IPS DF 6.9 (cell line): ENCODE data around the gene SLC25A26.

Source experiments
- DNase-seq: peaks from one replicate; pipeline ENCODE4 v3.0.0-alpha.2; 2013; ENCODE audit warnings: low read depth, low spot score
- H3K27ac ChIP-seq: one replicate; pipeline ENCODE4 v1.5.1; 2013; ENCODE audit warnings: low read length, control low read depth
- H3K27me3 ChIP-seq: 2 replicates; pipeline ENCODE4 v1.6.1; 2013; ENCODE audit warnings: mild to moderate bottlenecking, low read length; ENCODE audit not compliant: control insufficient read depth, insufficient read depth
- H3K36me3 ChIP-seq: 2 replicates; pipeline ENCODE4 v1.6.1; 2013; ENCODE audit warnings: low read length; ENCODE audit not compliant: control insufficient read depth, insufficient read depth
- H3K4me1 ChIP-seq: 2 replicates; pipeline ENCODE4 v1.6.1; 2013; ENCODE audit warnings: low read length; ENCODE audit not compliant: control insufficient read depth, insufficient read depth
- H3K4me3 ChIP-seq: 2 replicates; pipeline ENCODE4 v1.5.1; 2013; ENCODE audit warnings: mild to moderate bottlenecking, low read length
- H3K9me3 ChIP-seq: 2 replicates; pipeline ENCODE4 v1.6.1; 2013; ENCODE audit warnings: low read length, inconsistent platforms; ENCODE audit not compliant: control insufficient read depth, insufficient read depth
- WGBS: extraction: QIAGEN DNeasy Blood & Tissue Kit; methylation state at CpG from one replicate; pipeline ENCODE4 v1.1.7; 2013; ENCODE audit warnings: mixed read lengths, missing lambda C conversion rate; ENCODE audit not compliant: insufficient read length, insufficient coverage; 5-methylcytosine and 5-hydroxymethylcytosine counted together

SLC25A26 gene

DNA sequence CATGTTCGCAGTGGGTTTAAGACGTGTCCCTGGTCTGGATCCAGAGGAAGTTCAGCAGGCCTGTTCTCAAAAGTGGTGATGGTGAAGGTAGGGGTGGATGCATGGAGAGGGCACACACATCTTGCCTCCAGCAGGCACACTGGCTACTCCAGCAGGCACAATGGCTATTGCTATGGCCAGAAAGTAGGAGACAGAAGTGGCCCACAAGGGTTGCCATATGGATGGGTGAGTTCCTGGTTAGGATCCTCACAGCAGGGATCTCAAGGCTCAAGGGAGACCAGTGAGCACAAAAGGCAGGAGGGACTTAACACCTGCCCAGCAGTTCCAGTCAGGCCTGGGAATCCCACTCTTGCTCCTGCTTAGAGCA, 172.1 kb downstream of the SLC25A26 start:
- no peak for DNase-seq
- H3K36me3 ChIP-seq: peaks cover 43% of the 10 kb centered on the region; the same call in 1 of the 2 replicates
- H3K27ac ChIP-seq: no peak overlapping the region
- H3K4me3 ChIP-seq: no peak overlapping the region
- no peaks in the 10 kb centered on the region for H3K4me1 ChIP-seq
- WGBS: no CpG with 5 or more reads among the region's 2 CpGs
- H3K27me3 ChIP-seq: no peaks in the 10 kb centered on the region
- no peaks in the 10 kb centered on the region for H3K9me3 ChIP-seq

DNA sequence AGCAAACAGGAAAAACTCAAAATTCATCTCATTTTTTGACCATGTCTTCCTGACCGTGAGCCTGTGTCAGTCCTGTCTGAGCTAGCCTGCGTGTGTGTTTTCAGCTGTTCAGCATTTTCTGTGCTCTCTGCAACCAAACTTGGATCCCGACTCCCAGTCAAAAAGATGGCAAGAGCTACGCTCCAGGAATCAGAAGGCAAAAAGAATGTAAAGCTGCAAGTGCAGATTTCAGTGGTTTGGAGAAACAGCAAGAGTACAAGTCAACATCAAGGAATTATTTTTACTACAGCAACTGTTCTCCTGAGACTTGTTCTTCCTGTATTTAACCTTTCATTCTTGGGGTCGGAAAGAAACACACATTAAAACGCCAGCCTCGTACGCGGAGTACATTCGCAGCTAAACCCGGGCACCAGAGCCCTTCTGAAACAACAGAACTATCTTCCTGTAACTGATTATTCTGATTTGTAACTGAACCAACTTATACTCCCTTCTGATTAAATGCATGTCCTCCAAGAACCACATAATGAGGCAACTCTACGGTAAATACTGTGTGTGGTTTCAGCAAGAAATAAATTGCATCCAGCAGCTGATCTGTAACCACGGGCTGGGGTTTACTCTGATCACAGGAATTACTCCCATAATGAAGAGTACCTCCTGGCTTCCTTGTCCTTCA, 172.7 kb downstream of the SLC25A26 start:
- Histone ChIP-seq H3K27ac (no peak overlapping the region), H3K36me3 (peaks cover 48% of the 10 kb centered on the region; the same call in 1 of the 2 replicates), H3K27me3 (no peaks in the 10 kb centered on the region), H3K4me1 (no peaks in the 10 kb centered on the region), H3K4me3 (no peak overlapping the region), H3K9me3 (no peaks in the 10 kb centered on the region)
- WGBS: no CpG with 5 or more reads among the region's 13 CpGs
- no peak for DNase-seq

DNA sequence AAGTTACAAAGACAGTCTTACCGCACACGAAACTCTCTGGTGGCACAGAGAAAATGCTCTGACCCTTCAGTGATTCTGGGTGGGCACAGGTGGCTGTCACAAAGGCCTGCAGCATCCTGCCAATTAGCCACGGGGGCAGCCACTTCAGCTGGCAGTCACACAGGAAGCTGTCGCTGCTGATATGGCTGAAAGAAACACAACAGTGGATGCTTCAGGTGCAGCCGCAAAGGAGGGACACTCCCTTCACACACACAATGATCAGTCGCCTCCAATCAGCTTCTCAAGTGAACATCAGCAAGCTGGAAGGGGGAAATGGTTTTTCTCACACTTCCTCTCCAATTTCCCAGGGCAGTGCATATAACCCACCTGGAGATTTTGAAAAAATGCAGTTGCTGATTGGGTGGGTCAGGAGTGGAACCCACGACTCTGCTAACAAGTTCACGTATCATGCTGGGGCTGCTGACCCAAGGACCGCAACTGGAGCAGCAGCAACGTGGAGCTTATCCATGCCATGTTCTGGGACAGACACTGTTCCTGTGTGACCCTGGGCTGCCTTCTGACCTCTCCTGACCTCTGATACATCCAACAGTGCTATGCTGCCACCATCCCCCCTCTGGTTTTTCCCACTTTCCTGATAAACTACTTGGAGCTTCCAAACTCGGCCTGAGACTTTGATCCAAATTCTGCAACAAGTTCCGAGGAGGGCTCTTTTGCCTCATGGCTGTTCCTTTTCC, 173.4 kb downstream of the SLC25A26 start:
- DNase-seq: no peak
- Histone ChIP-seq H3K36me3 (peaks cover 53% of the 10 kb centered on the region; the same call in 1 of the 2 replicates), H3K27me3 (no peaks in the 10 kb centered on the region), H3K4me3 (no peak overlapping the region), H3K4me1 (no peaks in the 10 kb centered on the region), H3K27ac (no peak overlapping the region), H3K9me3 (no peaks in the 10 kb centered on the region)
- no CpG with 5 or more reads among the region's 12 CpGs for WGBS

DNA sequence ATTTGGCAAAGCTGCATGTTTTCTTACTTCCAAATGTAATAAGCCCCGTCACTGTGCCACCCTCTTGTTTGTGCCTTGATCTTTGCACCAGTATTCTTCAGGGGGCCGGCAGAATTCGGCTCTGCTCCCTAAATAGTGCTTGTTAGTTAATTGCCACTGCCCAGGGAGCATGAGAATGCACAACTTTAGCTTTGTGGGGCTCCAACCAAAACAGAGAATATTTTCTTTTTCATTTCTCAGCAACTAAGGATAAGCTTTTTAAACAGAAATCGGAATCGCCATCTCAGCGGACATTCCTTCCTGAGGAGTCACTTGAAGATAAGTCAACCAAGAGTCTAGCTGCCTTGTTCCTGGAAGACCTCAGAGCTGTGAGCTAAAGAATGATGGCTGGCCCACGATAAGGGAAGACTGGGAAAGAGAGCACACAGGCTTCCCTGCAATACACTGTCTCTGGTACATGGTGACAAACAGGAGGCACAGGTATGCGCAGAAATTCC, 174.0 kb downstream of the SLC25A26 start:
- Histone ChIP-seq H3K27me3 (no peaks in the 10 kb centered on the region), H3K27ac (no peak overlapping the region), H3K36me3 (peaks cover 53% of the 10 kb centered on the region; the same call in 1 of the 2 replicates), H3K4me3 (no peak overlapping the region), H3K9me3 (no peaks in the 10 kb centered on the region), H3K4me1 (no peaks in the 10 kb centered on the region)
- WGBS: no CpG with 5 or more reads among the region's 8 CpGs
- no peak for DNase-seq

DNA sequence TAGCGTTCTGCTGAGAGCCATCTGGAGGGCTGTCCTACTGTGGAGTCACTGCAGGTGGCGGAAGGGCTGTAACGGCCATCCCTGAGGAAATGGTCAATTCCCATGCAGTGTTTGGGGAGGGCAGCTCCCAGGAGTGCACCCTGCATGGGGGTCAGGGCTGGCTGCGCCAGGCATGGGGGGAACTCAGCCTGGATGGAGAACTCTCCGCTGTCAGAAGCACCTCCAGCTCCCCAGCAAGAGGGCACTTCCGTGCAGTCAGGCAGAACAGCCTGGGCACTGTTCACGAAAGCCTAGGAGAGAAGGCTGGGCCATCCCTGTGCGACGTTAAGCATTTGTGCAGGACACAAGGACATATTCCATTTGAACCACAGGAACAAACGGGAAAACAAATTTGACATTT, 174.8 kb downstream of the SLC25A26 start:
- no CpG with 5 or more reads among the region's 10 CpGs for WGBS
- Histone ChIP-seq H3K4me3 (no peak overlapping the region), H3K27me3 (no peaks in the 10 kb centered on the region), H3K27ac (no peak overlapping the region), H3K9me3 (no peaks in the 10 kb centered on the region), H3K36me3 (peaks cover 53% of the 10 kb centered on the region; the same call in 1 of the 2 replicates), H3K4me1 (no peaks in the 10 kb centered on the region)
- no peak for DNase-seq

DNA sequence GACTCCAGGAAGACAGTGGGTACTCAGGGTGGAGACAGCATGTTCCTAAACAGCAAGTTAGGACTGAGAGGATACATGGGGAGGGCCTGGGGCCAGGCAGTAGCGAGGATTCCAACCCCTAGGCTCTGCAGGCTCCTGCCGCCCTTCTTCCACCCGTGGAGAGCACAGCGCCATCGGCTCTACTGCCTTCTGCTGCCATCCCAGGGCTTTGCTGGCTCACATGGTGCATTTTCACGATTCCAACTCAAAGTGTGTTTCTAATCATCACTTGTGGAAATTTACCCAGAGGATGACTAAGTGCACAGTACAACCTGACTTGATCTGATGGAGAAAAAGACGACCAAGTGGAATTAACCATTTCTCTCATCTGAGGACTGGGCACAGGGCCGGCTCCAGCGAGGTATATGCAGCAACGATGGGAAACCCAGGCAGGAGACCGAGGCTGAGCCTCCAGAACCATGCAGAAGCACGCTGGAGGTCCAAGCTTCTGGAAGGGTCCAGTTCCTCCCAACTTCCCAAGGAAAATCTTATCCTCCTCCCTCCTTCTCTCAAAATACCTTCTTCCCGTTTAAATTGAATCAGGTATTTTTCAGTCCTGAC, 175.5 kb downstream of the SLC25A26 start:
- Histone ChIP-seq H3K4me3 (no peak overlapping the region), H3K36me3 (peaks cover 53% of the 10 kb centered on the region; the same call in 1 of the 2 replicates), H3K9me3 (no peaks in the 10 kb centered on the region), H3K27ac (no peak overlapping the region), H3K27me3 (no peaks in the 10 kb centered on the region), H3K4me1 (no peaks in the 10 kb centered on the region)
- no peak for DNase-seq
- WGBS: no CpG with 5 or more reads among the region's 13 CpGs

DNA sequence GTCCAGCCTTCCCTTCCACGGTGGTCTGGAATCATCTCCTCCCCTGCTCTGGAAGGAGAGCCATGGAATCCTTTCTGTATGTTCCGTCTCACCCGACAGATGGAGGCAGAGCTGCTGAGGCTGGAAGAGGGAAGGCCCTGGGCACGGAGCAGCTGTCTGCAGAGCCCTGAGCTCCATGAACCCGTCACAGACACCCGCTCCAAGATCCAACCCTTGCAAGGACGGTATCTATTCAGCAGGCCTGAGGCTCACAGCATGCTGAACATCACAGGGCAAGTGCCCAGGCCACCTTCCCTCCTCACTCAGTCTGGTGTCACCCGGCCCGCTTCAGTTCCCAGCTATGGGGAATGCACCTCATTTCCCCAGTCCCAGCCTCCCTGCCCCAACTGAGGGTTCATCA, 176.1 kb downstream of the SLC25A26 start:
- Histone ChIP-seq H3K4me3 (no peak overlapping the region), H3K27me3 (no peaks in the 10 kb centered on the region), H3K27ac (no peak overlapping the region), H3K4me1 (peaks cover 2% of the 10 kb centered on the region; the same call in 1 of the 2 replicates), H3K36me3 (peaks cover 53% of the 10 kb centered on the region; the same call in 1 of the 2 replicates), H3K9me3 (no peaks in the 10 kb centered on the region)
- no peak for DNase-seq
- WGBS: no CpG with 5 or more reads among the region's 9 CpGs

DNA sequence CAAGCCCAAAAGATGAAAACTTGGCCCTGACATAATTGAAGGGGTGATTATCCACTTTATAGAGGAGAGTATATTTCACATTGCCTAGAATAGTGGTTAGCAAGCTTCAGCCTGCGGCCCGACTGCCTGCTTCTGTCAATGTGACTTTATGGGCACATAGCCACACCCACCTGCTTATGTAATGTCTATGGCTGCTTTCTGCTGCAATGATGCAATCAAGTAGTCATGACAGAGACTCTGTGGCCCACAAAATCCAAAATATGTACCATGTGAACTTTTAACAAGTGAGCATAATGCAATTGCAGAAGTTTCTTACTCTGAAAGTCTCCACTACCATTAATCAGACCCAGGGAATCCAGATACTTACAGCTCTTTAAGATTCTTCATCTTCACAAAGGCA, 176.9 kb downstream of the SLC25A26 start:
- Histone ChIP-seq H3K4me3 (no peak overlapping the region), H3K4me1 (peaks cover 3% of the 10 kb centered on the region), H3K36me3 (peaks cover 49% of the 10 kb centered on the region; the same call in 1 of the 2 replicates), H3K27me3 (no peaks in the 10 kb centered on the region), H3K9me3 (no peaks in the 10 kb centered on the region), H3K27ac (no peak overlapping the region)
- no CpG with 5 or more reads among the region's 2 CpGs for WGBS
- no peak for DNase-seq

DNA sequence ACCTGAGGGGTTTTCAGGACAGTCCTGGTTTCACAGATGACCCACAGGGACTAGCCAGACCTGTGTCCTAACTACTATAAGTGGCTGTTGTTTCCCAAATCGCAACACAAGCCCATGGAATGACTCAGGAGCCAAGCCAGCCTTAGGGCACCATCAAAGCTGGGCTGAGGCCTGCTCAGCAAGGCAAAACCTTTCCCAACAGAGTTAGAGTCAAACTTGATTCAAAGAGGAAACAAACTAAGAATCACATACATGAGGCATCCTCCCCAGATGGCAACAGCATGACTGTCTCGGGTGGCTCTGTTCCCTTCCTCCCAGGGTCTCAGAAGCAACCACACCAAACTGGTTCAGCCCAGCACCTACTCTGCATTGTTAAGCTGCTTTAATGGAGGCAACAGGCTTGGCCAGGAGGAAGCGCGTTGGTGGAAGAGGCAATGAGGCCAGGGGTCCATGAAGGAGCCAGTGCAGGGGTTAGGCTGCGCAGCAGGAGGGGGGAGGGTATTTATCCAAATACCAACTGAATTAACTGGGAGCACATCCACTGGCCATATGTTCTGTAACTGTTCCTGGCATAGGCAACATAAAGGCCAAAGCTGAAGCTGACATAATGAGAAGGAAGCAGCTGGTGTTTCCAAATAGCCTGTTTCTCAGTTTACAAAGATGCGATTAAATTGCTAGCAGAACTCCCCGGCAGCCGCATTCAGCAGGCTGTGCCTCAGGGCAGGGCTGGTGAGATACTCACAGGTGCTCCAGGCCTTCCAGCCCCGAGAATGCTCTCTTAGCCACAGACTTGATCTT, 177.6 kb downstream of the SLC25A26 start:
- peaks cover 44% of the 10 kb centered on the region; the same call in 1 of the 2 replicates for H3K36me3 ChIP-seq
- no peak overlapping the region for H3K4me3 ChIP-seq
- no peak overlapping the region for H3K27ac ChIP-seq
- DNase-seq: no peak
- no CpG with 5 or more reads among the region's 9 CpGs for WGBS
- H3K4me1 ChIP-seq: peaks cover 3% of the 10 kb centered on the region
- no peaks in the 10 kb centered on the region for H3K27me3 ChIP-seq
- H3K9me3 ChIP-seq: no peaks in the 10 kb centered on the region
